HG02763 (cell line): Measurements from ENCODE around the gene MIA2.

ENCODE experiments used
- ATAC-seq: cut with Tn5 transposase; IDR thresholded peaks from one replicate; pipeline ENCODE4 v1.9.1; 2021; ENCODE audit warnings: mild to moderate bottlenecking, moderate library complexity; ENCODE audit not compliant: unreplicated experiment

Gene MIA2

GRCh38 chr14:39432619-39433451 is 199.1 kb downstream of the MIA2 start:
- ATAC-seq: peak; percentile 66

- ATAC-seq: no peak
Measured at GRCh38 chr14:39433452-39433813, 199.7 kb downstream of the MIA2 start.

DNA sequence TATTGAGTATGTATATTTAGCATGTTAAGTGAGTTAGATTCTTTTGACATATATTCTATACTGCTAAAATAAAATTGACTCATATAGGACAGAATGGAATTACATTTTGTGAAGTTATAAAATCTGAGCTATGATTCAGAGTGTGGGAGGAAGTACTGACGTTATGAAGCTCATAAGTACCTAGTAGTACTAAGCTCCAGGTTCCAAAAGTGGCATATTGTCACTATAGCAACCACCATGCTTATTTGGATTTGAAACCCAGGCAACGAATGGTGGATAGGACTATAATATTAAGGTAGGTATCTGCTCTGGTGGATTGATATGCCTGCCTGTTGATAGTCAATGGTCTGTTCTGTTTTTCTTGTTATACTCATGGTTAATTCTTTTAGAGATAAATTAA is 200.7 kb downstream of the MIA2 start:
- no peak for ATAC-seq

DNA sequence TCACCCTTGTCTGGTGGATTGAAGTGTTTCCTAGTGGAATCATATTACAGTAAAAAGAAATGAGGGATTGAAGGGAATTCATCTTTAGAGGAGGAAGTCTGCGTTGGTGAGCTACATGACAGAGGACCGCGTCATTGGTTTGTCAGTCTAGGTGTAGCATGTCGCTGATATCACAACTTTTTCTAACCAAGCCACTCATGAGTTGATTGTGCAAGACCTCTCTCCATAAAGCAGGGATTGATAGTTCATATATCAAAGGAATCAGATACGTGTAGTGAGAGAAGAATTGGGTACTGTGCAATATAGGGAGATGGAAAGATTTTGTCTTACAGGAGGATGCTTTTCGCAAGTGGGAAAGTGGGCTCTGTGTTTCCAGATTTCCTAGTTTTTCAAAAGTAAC is 201.5 kb downstream of the MIA2 start:
- ATAC-seq: no peak
